HEK293 (cell line): ENCODE results near the gene FNDC11.

ENCODE experiments used
- CTCF ChIA-PET: fragments of 350-600 bp; formaldehyde crosslinking; extraction: SDS; loops from one replicate; lab custom pipeline; 2021; ENCODE audit warnings: antibody characterized with exemption; lab: Yijun Ruan, JAX
- POLR2A ChIA-PET: fragments of 300-600 bp; formaldehyde crosslinking; extraction: SDS; loops from one replicate; lab custom pipeline; 2020; ENCODE audit warnings: antibody characterized with exemption, inconsistent platforms; lab: Yijun Ruan, JAX
- H3K27ac ChIP-seq: fragments of 200-500 bp; sonication (Bioruptor generic); 2 replicates; pipeline ENCODE4 v1.5.1; 2014; ENCODE audit warnings: low read depth, low read length, control low read depth, inconsistent platforms; ENCODE audit errors: extremely low read depth
- H3K36me3 ChIP-seq, 2 experiments: fragments of 200-500 bp in 1 of 2; sonication (Bioruptor generic) in 1 of 2; 1 replicate in 1 of 2; 2 replicates in 1 of 2; pipeline ENCODE4 v1.5.1; 2014 to 2017; ENCODE audit warnings: inconsistent platforms in 2 of 2, low read length in 2 of 2; ENCODE audit not compliant: control insufficient read depth in 2 of 2, insufficient read depth in 1 of 2
- H3K4me1 ChIP-seq: fragments of 200-500 bp; sonication (Bioruptor generic); 2 replicates; pipeline ENCODE4 v1.5.1; 2014; ENCODE audit warnings: mild to moderate bottlenecking, low read length, inconsistent platforms; ENCODE audit not compliant: control insufficient read depth, insufficient read depth
- H3K4me3 ChIP-seq: 2 replicates; pipeline ENCODE4 v1.5.1; 2011; ENCODE audit warnings: low read depth, mild to moderate bottlenecking, control low read depth, low read length, moderate library complexity
- H3K9me3 ChIP-seq: fragments of 200-500 bp; sonication (Bioruptor generic); 2 replicates; pipeline ENCODE4 v1.5.1; 2014; ENCODE audit warnings: low read depth, low read length, inconsistent platforms; ENCODE audit not compliant: control insufficient read depth, insufficient read depth
- BCL11B ChIP-seq: fragments of 450-650 bp; formaldehyde crosslinking; IDR thresholded peaks from 2 replicates; pipeline ENCODE4 v1.5.1; 2016; ENCODE audit warnings: low read depth, missing biosample characterization, missing genetic modification characterization
- HOXA7 ChIP-seq: sonication (generic); formaldehyde crosslinking; IDR thresholded peaks from 2 replicates; pipeline ENCODE4 v1.8.1; 2022; ENCODE audit warnings: missing genetic modification reagents, borderline replicate concordance
- KLF16 ChIP-seq: fragments of 450-650 bp; formaldehyde crosslinking; IDR thresholded peaks from 2 replicates; pipeline ENCODE4 v1.5.1; 2017; ENCODE audit warnings: missing biosample characterization, missing genetic modification characterization
- MYNN ChIP-seq: fragments of 450-650 bp; formaldehyde crosslinking; IDR thresholded peaks from 2 replicates; pipeline ENCODE4 v1.5.1; 2016; ENCODE audit warnings: missing biosample characterization, missing genetic modification characterization, borderline replicate concordance
- PRDM6 ChIP-seq: fragments of 450-650 bp; formaldehyde crosslinking; IDR thresholded peaks from 2 replicates; pipeline ENCODE4 v1.5.1; 2017; ENCODE audit warnings: missing biosample characterization, missing genetic modification characterization
- SCRT1 ChIP-seq: fragments of 450-650 bp; formaldehyde crosslinking; IDR thresholded peaks from 2 replicates; pipeline ENCODE4 v1.5.1; 2016; ENCODE audit warnings: missing biosample characterization, missing genetic modification characterization, borderline replicate concordance
- TCF7L2 ChIP-seq: IDR thresholded peaks from 2 replicates; pipeline ENCODE4 v1.6.1; 2011; ENCODE audit warnings: low read depth, mild to moderate bottlenecking, inconsistent platforms, low read length, moderate library complexity, borderline replicate concordance
- WT1 ChIP-seq: fragments of 450-650 bp; formaldehyde crosslinking; IDR thresholded peaks from 2 replicates; pipeline ENCODE4 v1.5.1; 2016; ENCODE audit warnings: missing biosample characterization, missing genetic modification characterization
- ZBTB8A ChIP-seq: fragments of 450-650 bp; formaldehyde crosslinking; IDR thresholded peaks from 2 replicates; pipeline ENCODE4 v1.5.1; 2016; ENCODE audit warnings: missing biosample characterization, missing genetic modification characterization
- ZFP3 ChIP-seq: fragments of 450-650 bp; formaldehyde crosslinking; IDR thresholded peaks from 2 replicates; pipeline ENCODE4 v1.5.1; 2016; ENCODE audit warnings: low read depth, missing biosample characterization, missing genetic modification characterization
- ZNF112 ChIP-seq: fragments of 450-650 bp; formaldehyde crosslinking; IDR thresholded peaks from 2 replicates; pipeline ENCODE4 v1.5.0; 2017; ENCODE audit warnings: missing biosample characterization, missing genetic modification characterization
- ZNF223 ChIP-seq: fragments of 450-650 bp; formaldehyde crosslinking; IDR thresholded peaks from 2 replicates; pipeline ENCODE4 v1.5.1; 2016; ENCODE audit warnings: missing biosample characterization, missing genetic modification characterization
- ZNF248 ChIP-seq: fragments of 450-650 bp; formaldehyde crosslinking; IDR thresholded peaks from 2 replicates; pipeline ENCODE4 v1.5.1; 2017; ENCODE audit warnings: missing biosample characterization, missing genetic modification characterization
- ZNF354C ChIP-seq: fragments of 450-650 bp; formaldehyde crosslinking; IDR thresholded peaks from 2 replicates; pipeline ENCODE4 v1.5.1; 2016; ENCODE audit warnings: missing biosample characterization, missing genetic modification characterization, low read depth, borderline replicate concordance
- ZNF514 ChIP-seq: fragments of 450-650 bp; formaldehyde crosslinking; IDR thresholded peaks from 2 replicates; pipeline ENCODE4 v1.5.1; 2016; ENCODE audit warnings: missing biosample characterization, missing genetic modification characterization
- ZNF639 ChIP-seq: fragments of 450-650 bp; formaldehyde crosslinking; IDR thresholded peaks from 2 replicates; pipeline ENCODE4 v1.5.1; 2016; ENCODE audit warnings: missing biosample characterization, missing genetic modification characterization
- ZNF645 ChIP-seq: fragments of 450-650 bp; formaldehyde crosslinking; IDR thresholded peaks from 2 replicates; pipeline ENCODE4; 2016; ENCODE audit warnings: missing biosample characterization, missing genetic modification characterization
- ZNF658 ChIP-seq: fragments of 450-650 bp; formaldehyde crosslinking; IDR thresholded peaks from 2 replicates; pipeline ENCODE4; 2016; ENCODE audit warnings: missing biosample characterization, missing genetic modification characterization
- ZNF692 ChIP-seq: fragments of 450-650 bp; formaldehyde crosslinking; IDR thresholded peaks from 2 replicates; pipeline ENCODE4 v1.5.1; 2016; ENCODE audit warnings: missing biosample characterization, missing genetic modification characterization
- ZNF707 ChIP-seq: fragments of 450-650 bp; formaldehyde crosslinking; IDR thresholded peaks from 2 replicates; pipeline ENCODE4 v1.5.1; 2016; ENCODE audit warnings: missing biosample characterization, missing genetic modification characterization
- ZNF76 ChIP-seq: fragments of 450-650 bp; formaldehyde crosslinking; IDR thresholded peaks from 2 replicates; pipeline ENCODE4; 2016; ENCODE audit warnings: low read depth, missing biosample characterization, missing genetic modification characterization, borderline replicate concordance
- ZSCAN4 ChIP-seq: fragments of 450-650 bp; formaldehyde crosslinking; IDR thresholded peaks from 2 replicates; pipeline ENCODE4 v1.5.1; 2017; ENCODE audit warnings: missing biosample characterization, missing genetic modification characterization

FNDC11 gene

GRCh38 chr20:63590218-63591146, 36.5 kb downstream of the FNDC11 start (continued):
- TF ChIP-seq MYNN (tag by site-specific recombination) (no peak), ZNF248 (tag by site-specific recombination) (no peak), ZNF223 (tag by site-specific recombination) (no peak), ZNF639 (tag by site-specific recombination) (no peak), HOXA7 (CRISPR knock-in tag) (no peak), ZNF707 (tag by site-specific recombination) (no peak), ZNF514 (no peak), SCRT1 (tag by site-specific recombination) (no peak), TCF7L2 (no peak), WT1 (tag by site-specific recombination) (no peak)
- TF ChIP-seq, all 188 proteins: peak for 0

- POLR2A ChIA-PET = interaction anchor here (0.9 kb wide), 1 partner anchor 21 kb away, joined by 3 read pairs; no protein-coding TSS in a partner anchor
These were observed 37.2 kb downstream of the FNDC11 start for GRCh38 chr20:63591147-63591533.

GRCh38 chr20:63591786-63592355, 37.9 kb downstream of the FNDC11 start:
- CTCF ChIA-PET = interaction anchor here (0.6 kb wide), 1 partner anchor 289 kb away, joined by 3 read pairs; no protein-coding TSS in a partner anchor
- TF ChIP-seq ZBTB8A (tag by site-specific recombination) (no peak), ZNF658 (tag by site-specific recombination) (no peak), ZNF76 (tag by site-specific recombination) (no peak), ZNF645 (tag by site-specific recombination) (no peak), ZFP3 (no peak), ZNF112 (tag by site-specific recombination) (no peak), ZNF354C (tag by site-specific recombination) (no peak), KLF16 (tag by site-specific recombination) (no peak), PRDM6 (no peak)

More at GRCh38 chr20:63591147-63591533, 37.2 kb downstream of the FNDC11 start:
- CTCF ChIA-PET = interaction anchor here (0.6 kb wide), 1 partner anchor 289 kb away, joined by 3 read pairs; no protein-coding TSS in a partner anchor
- TF ChIP-seq BCL11B = no peak
- TF ChIP-seq ZSCAN4 = peak; percentile 88
- TF ChIP-seq ZNF692 = no peak
- TF ChIP-seq, all 188 proteins: peak for 1
- Histone ChIP-seq H3K36me3 (peaks cover 0 to 45% of the 10 kb centered on the region in 2 experiments; a peak in 2 of 3 replicates), H3K4me1 (no peaks in the 10 kb centered on the region), H3K27ac (no peak overlapping the region), H3K4me3 (no peak overlapping the region), H3K9me3 (no peaks in the 10 kb centered on the region)

More at GRCh38 chr20:63591786-63592355, 37.9 kb downstream of the FNDC11 start:
- H3K4me1 ChIP-seq = no peaks in the 10 kb centered on the region
- no peaks in the 10 kb centered on the region for H3K9me3 ChIP-seq
- H3K27ac ChIP-seq = no peak overlapping the region
- POLR2A ChIA-PET = interaction anchor here (0.9 kb wide), 1 partner anchor 22 kb away, joined by 3 read pairs; no protein-coding TSS in a partner anchor
- H3K36me3 ChIP-seq = peaks cover 1 to 50% of the 10 kb centered on the region in 2 experiments; a peak in 2 of 3 replicates
- no peak overlapping the region for H3K4me3 ChIP-seq
